HepG2 (cell line): ENCODE results near the gene SEC11A. TPM values are rescaled to one million over a fixed set of nuclear protein-coding genes. Genes with fewer than 3 reads are reported as not detected.

Experiments used
- CC2D1A ChIP-seq: sonication (generic); formaldehyde crosslinking; IDR thresholded peaks from 2 replicates; pipeline ENCODE4 v1.8.1; 2023; ENCODE audit warnings: mild to moderate bottlenecking, missing genetic modification reagents
- DPF2 ChIP-seq: sonication (generic); formaldehyde crosslinking; IDR thresholded peaks from 2 replicates; pipeline ENCODE4 v1.4.0; 2020; ENCODE audit warnings: mild to moderate bottlenecking, low read depth, missing genetic modification reagents, borderline replicate concordance
- ELF3 ChIP-seq: IDR thresholded peaks from 2 replicates; pipeline ENCODE4 v1.6.1; 2016; ENCODE audit warnings: missing genetic modification reagents, missing compliant biosample characterization
- GATAD1 ChIP-seq: IDR thresholded peaks from 2 replicates; pipeline ENCODE4 v1.6.1; 2016; ENCODE audit warnings: missing genetic modification reagents, missing compliant biosample characterization
- HCFC1 ChIP-seq: fragments of 150-350 bp; IDR thresholded peaks from 2 replicates; pipeline ENCODE4 v1.6.1; 2014; ENCODE audit warnings: low read depth, low read length
- HDAC1 ChIP-seq: sonication (generic); formaldehyde crosslinking; IDR thresholded peaks from 2 replicates; pipeline ENCODE4 v1.5.1; 2020; ENCODE audit warnings: mild to moderate bottlenecking, missing genetic modification reagents
- HIVEP1 ChIP-seq: sonication (generic); formaldehyde crosslinking; IDR thresholded peaks from 2 replicates; pipeline ENCODE4 v1.4.0; 2020; ENCODE audit warnings: mild to moderate bottlenecking, missing genetic modification reagents
- JARID2 ChIP-seq: sonication (generic); formaldehyde crosslinking; IDR thresholded peaks from 2 replicates; pipeline ENCODE4 v1.8.1; 2023; ENCODE audit warnings: missing genetic modification reagents, inconsistent platforms; ENCODE audit not compliant: insufficient replicate concordance
- KDM2A ChIP-seq: sonication (generic); formaldehyde crosslinking; IDR thresholded peaks from 2 replicates; pipeline ENCODE4 v1.4.0; 2020; ENCODE audit warnings: low read depth, missing genetic modification reagents, borderline replicate concordance
- KDM5B ChIP-seq: sonication (generic); formaldehyde crosslinking; IDR thresholded peaks from 2 replicates; pipeline ENCODE4 v1.4.0; 2020; ENCODE audit warnings: missing genetic modification reagents, mild to moderate bottlenecking, borderline replicate concordance
- KLF12 ChIP-seq: sonication (generic); formaldehyde crosslinking; IDR thresholded peaks from 2 replicates; pipeline ENCODE4 v1.4.0; 2020; ENCODE audit warnings: missing genetic modification reagents, borderline replicate concordance
- KMT2B ChIP-seq: IDR thresholded peaks from 2 replicates; pipeline ENCODE4 v1.6.1; 2016; ENCODE audit warnings: missing genetic modification reagents, missing compliant biosample characterization
- MEIS1 ChIP-seq: sonication (generic); formaldehyde crosslinking; IDR thresholded peaks from 2 replicates; pipeline ENCODE4 v1.9.0; 2021; ENCODE audit warnings: mild to moderate bottlenecking, missing genetic modification reagents, moderate library complexity, borderline replicate concordance
- MXD4 ChIP-seq: IDR thresholded peaks from 2 replicates; pipeline ENCODE4 v1.6.1; 2016; ENCODE audit warnings: mild to moderate bottlenecking, missing biosample characterization, missing genetic modification reagents
- PHF21A ChIP-seq: sonication (generic); formaldehyde crosslinking; IDR thresholded peaks from 2 replicates; pipeline ENCODE4 v1.5.0; 2020; ENCODE audit warnings: mild to moderate bottlenecking, missing genetic modification reagents
- POLR2A ChIP-seq, 2 experiments: IDR thresholded peaks; 2 replicates each; pipeline ENCODE4 v1.6.1; 2011; ENCODE audit warnings: low read depth in 2 of 2, low read length in 2 of 2, mild to moderate bottlenecking in 1 of 2, moderate library complexity in 1 of 2; ENCODE audit not compliant: insufficient read depth in 1 of 2
- SMYD3 ChIP-seq: sonication (generic); formaldehyde crosslinking; IDR thresholded peaks from 2 replicates; pipeline ENCODE4 v1.8.1; 2023; ENCODE audit warnings: mild to moderate bottlenecking, missing genetic modification reagents
- STAG1 ChIP-seq: sonication (generic); formaldehyde crosslinking; IDR thresholded peaks from 2 replicates; pipeline ENCODE4 v1.4.0; 2020; ENCODE audit warnings: missing genetic modification reagents
- ZC3H4 ChIP-seq: sonication (generic); formaldehyde crosslinking; IDR thresholded peaks from 2 replicates; pipeline ENCODE4 v1.4.0; 2020; ENCODE audit warnings: missing genetic modification reagents, borderline replicate concordance
- ZNF317 ChIP-seq: sonication (generic); formaldehyde crosslinking; IDR thresholded peaks from 2 replicates; pipeline ENCODE4 v1.5.0; 2020; ENCODE audit warnings: mild to moderate bottlenecking, missing genetic modification reagents
- ZNF337 ChIP-seq: sonication (generic); formaldehyde crosslinking; IDR thresholded peaks from 2 replicates; pipeline ENCODE4 v1.5.1; 2020; ENCODE audit warnings: missing genetic modification reagents, low read depth, mild to moderate bottlenecking, borderline replicate concordance
- ZNF430 ChIP-seq: sonication (generic); formaldehyde crosslinking; IDR thresholded peaks from 2 replicates; pipeline ENCODE4 v1.9.0; 2021; ENCODE audit warnings: mild to moderate bottlenecking, missing genetic modification reagents
- ZNF724P ChIP-seq: sonication (generic); formaldehyde crosslinking; IDR thresholded peaks from 2 replicates; pipeline ENCODE4 v1.8.0; 2022; ENCODE audit warnings: missing genetic modification reagents, borderline replicate concordance
- ZNF768 ChIP-seq: sonication (generic); formaldehyde crosslinking; IDR thresholded peaks from 2 replicates; pipeline ENCODE4 v1.4.0; 2020; ENCODE audit warnings: missing genetic modification reagents
- polyA plus RNA-seq, 8 experiments: library from polyadenylated mRNA; depleted of rRNA in 3 of 8; stranded (reverse) in 7 of 8; unstranded in 1 of 8; fragments of >200 nt; fragmentation: Illumina TruSeq in 4 of 8; extraction: Trizol in 4 of 8; gene quantifications; 2 replicates each; pipeline versions ENCODE4 v1.2.1 to v1.2.3, GENCODE V29; 2011 to 2016; ENCODE audit warnings: low read depth in 4 of 8, missing spikeins in 1 of 8, mixed read lengths in 1 of 8; ENCODE audit not compliant: insufficient read depth in 1 of 8
- total RNA-seq, 5 experiments: library from RNA; depleted of rRNA; stranded (reverse); fragments of >200 nt; fragmentation: Illumina TruSeq; extraction: Trizol; gene quantifications; 2 replicates each; pipeline ENCODE4 v1.2.3, GENCODE V29; 2016; ENCODE audit warnings: low read depth in 1 of 5
- TF ChIP-seq, protein P1 (sequence below): sonication (generic); formaldehyde crosslinking; IDR thresholded peaks from 2 replicates; pipeline ENCODE4 v1.5.0; 2020; ENCODE audit warnings: missing genetic modification reagents
- TF ChIP-seq, protein P2 (sequence below): sonication (generic); formaldehyde crosslinking; IDR thresholded peaks from 2 replicates; pipeline ENCODE4 v1.9.0; 2021; ENCODE audit warnings: missing genetic modification reagents, borderline replicate concordance
- TF ChIP-seq, protein P3 (sequence below): sonication (generic); formaldehyde crosslinking; IDR thresholded peaks from 2 replicates; pipeline ENCODE4 v1.9.0; 2021; ENCODE audit warnings: missing genetic modification reagents, borderline replicate concordance

SEC11A gene
- total and polyA plus RNA-seq, 2 of the 13 experiments (the other 11 are each of a cell fraction or from before 2014, with no cell fraction given): 141 to 230 TPM

DNA sequence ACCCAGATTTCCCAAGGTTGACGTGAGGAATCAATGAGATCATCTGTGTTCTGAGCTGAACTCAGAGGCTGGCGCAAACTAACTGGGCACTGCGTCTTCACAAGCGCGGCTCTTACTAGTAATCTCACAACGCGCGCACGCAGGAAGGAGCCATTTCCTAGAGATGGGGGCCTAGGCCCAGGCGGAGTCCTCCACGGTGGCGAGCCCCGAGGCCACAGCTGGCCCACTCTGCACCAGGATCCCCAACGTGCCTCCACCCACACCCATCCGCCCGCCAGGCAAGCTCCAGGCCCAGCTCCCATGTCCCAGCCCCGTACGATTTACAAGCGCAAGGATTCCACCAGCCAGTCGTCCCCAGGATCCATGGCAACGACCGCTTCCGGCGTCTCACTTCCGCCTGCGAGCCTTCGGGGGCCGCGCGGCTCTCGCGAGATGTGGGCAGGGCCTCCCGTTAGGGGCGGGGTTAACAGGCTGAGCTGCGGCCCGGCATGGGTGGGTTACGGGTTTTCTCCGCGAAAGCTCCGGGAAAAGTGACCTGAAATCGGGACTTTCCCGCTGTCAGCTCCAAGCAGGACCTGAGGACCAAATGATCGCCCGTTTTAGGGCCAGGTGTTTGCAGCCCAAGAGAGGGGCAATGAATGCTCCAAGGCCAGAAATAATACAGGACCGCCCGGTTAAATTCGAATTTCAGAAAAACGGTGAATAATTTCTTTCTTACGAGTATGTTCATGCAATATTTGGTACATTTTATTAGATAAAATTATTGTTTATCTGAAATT is 61.8 kb downstream of the SEC11A start, which contains the start of gene WDR73 (continued):
- TF ChIP-seq HDAC1 (CRISPR knock-in tag) (peak; percentile 95), KMT2B (peak; percentile 87), ZNF768 (CRISPR knock-in tag) (peak; percentile 17; the same call in 1 of the 2 replicates), ZNF317 (CRISPR knock-in tag) (0 out of 2 replicates have a peak, but pooled peaks have one; percentile 57), CC2D1A (CRISPR knock-in tag) (0 out of 2 replicates have a peak, but pooled peaks have one; percentile 76), ZC3H4 (CRISPR knock-in tag) (no peak), ZNF430 (CRISPR knock-in tag) (peak; percentile 51), KDM2A (CRISPR knock-in tag) (peak; percentile 93), KDM5B (CRISPR knock-in tag) (peak; percentile 70; the same call in 1 of the 2 replicates), ZNF724P (CRISPR knock-in tag) (no peak), ELF3 (peak; percentile 58; the same call in 1 of the 2 replicates), PHF21A (CRISPR knock-in tag) (peak; percentile 78; the same call in 1 of the 2 replicates), DPF2 (CRISPR knock-in tag) (no peak), HIVEP1 (peak; percentile 72), STAG1 (CRISPR knock-in tag) (no peak), MEIS1 (CRISPR knock-in tag) (peak; percentile 54; the same call in 1 of the 2 replicates), SMYD3 (CRISPR knock-in tag) (no peak), ZNF337 (CRISPR knock-in tag) (no peak), JARID2 (no peak), POLR2A (IDR thresholded peaks at IDR 0.05; ENCODE audit: insufficient read depth in 1 of 2, low read depth in 2 of 2, low read length in 2 of 2) (peak; percentile 68 to 77), MXD4 (CRISPR knock-in tag) (peak; percentile 93), KLF12 (CRISPR knock-in tag) (peak; percentile 58), GATAD1 (CRISPR knock-in tag) (peak; percentile 90), HCFC1 (peak; percentile 42; the same call in 1 of the 2 replicates)
- TF ChIP-seq, protein P1, sequence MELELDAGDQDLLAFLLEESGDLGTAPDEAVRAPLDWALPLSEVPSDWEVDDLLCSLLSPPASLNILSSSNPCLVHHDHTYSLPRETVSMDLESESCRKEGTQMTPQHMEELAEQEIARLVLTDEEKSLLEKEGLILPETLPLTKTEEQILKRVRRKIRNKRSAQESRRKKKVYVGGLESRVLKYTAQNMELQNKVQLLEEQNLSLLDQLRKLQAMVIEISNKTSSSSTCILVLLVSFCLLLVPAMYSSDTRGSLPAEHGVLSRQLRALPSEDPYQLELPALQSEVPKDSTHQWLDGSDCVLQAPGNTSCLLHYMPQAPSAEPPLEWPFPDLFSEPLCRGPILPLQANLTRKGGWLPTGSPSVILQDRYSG (CRISPR knock-in tag): 0 out of 2 replicates have a peak, but pooled peaks have one; percentile 42
- TF ChIP-seq, protein P2, sequence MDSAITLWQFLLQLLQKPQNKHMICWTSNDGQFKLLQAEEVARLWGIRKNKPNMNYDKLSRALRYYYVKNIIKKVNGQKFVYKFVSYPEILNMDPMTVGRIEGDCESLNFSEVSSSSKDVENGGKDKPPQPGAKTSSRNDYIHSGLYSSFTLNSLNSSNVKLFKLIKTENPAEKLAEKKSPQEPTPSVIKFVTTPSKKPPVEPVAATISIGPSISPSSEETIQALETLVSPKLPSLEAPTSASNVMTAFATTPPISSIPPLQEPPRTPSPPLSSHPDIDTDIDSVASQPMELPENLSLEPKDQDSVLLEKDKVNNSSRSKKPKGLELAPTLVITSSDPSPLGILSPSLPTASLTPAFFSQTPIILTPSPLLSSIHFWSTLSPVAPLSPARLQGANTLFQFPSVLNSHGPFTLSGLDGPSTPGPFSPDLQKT: peak; percentile 20; the same call in 1 of the 2 replicates
- TF ChIP-seq, protein P3, sequence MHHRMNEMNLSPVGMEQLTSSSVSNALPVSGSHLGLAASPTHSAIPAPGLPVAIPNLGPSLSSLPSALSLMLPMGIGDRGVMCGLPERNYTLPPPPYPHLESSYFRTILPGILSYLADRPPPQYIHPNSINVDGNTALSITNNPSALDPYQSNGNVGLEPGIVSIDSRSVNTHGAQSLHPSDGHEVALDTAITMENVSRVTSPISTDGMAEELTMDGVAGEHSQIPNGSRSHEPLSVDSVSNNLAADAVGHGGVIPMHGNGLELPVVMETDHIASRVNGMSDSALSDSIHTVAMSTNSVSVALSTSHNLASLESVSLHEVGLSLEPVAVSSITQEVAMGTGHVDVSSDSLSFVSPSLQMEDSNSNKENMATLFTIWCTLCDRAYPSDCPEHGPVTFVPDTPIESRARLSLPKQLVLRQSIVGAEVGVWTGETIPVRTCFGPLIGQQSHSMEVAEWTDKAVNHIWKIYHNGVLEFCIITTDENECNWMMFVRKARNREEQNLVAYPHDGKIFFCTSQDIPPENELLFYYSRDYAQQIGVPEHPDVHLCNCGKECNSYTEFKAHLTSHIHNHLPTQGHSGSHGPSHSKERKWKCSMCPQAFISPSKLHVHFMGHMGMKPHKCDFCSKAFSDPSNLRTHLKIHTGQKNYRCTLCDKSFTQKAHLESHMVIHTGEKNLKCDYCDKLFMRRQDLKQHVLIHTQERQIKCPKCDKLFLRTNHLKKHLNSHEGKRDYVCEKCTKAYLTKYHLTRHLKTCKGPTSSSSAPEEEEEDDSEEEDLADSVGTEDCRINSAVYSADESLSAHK: no peak
